Activated effector memory CD4-positive, alpha-beta T cell treated with anti-CD3 and anti-CD28 coated beads, Interleukin-2, amount 50 U/mL, for 16 hours (primary cell): ENCODE data around the gene XKR7.

Source experiments
- DNase-seq: peaks from one replicate; pipeline ENCODE4 v3.0.0-alpha.2; 2020

Gene XKR7

GRCh38 chr20:31945319-31945718, 22.6 kb upstream of the XKR7 start:
- DNase-seq = no peak

GRCh38 chr20:31945785-31946184, 22.2 kb upstream of the XKR7 start:
- DNase-seq = no peak

- DNase-seq = no peak
Measured at GRCh38 chr20:31948008-31948407, 19.9 kb upstream of the XKR7 start.

GRCh38 chr20:31949877-31950646, 17.9 kb upstream of the XKR7 start:
- DNase-seq = no peak

GRCh38 chr20:31951203-31951529, 16.8 kb upstream of the XKR7 start:
- no peak for DNase-seq

- peak; percentile 99 for DNase-seq
Measured at GRCh38 chr20:31951530-31952453, 16.2 kb upstream of the XKR7 start, which contains the start of gene PDRG1. TSS of gene PDRG1 (minus strand) at chr20:31952046. CDS start at chr20:31951961, 85 bp downstream.

GRCh38 chr20:31953556-31954148, 14.3 kb upstream of the XKR7 start:
- DNase-seq = no peak

- no peak for DNase-seq
Measured at GRCh38 chr20:31954500-31954899, 13.5 kb upstream of the XKR7 start.

- DNase-seq = no peak
Measured at GRCh38 chr20:31956556-31957526, 11.1 kb upstream of the XKR7 start.

GRCh38 chr20:31962761-31963160, 5.2 kb upstream of the XKR7 start:
- DNase-seq = no peak

- DNase-seq = no peak
Measured at GRCh38 chr20:31963889-31964288, 4.1 kb upstream of the XKR7 start.

GRCh38 chr20:31966991-31967655, 828 bp upstream of the XKR7 start:
- no peak for DNase-seq

- peak; percentile 92 for DNase-seq
Measured at GRCh38 chr20:31968291-31969126, 558 bp downstream of the XKR7 start.

GRCh38 chr20:31969991-31970390, 2.0 kb downstream of the XKR7 start:
- DNase-seq = no peak

GRCh38 chr20:31972471-31973021, 4.6 kb downstream of the XKR7 start:
- no peak for DNase-seq

GRCh38 chr20:31974296-31974695, 6.3 kb downstream of the XKR7 start:
- DNase-seq = no peak

GRCh38 chr20:31974951-31975487, 7.1 kb downstream of the XKR7 start:
- DNase-seq = no peak

GRCh38 chr20:31975874-31976273, 7.9 kb downstream of the XKR7 start:
- no peak for DNase-seq

- no peak for DNase-seq
Measured at GRCh38 chr20:31977080-31977479, 9.1 kb downstream of the XKR7 start.

GRCh38 chr20:31979713-31980426, 11.9 kb downstream of the XKR7 start:
- DNase-seq = no peak
